Kidney glomerular epithelial cell (primary cell): ENCODE results near the gene DNAJC16.

Experiments
- DNase-seq: peaks from one replicate; lab custom pipeline; 2025; lab: John Stamatoyannopoulos, UW

Gene DNAJC16

DNA sequence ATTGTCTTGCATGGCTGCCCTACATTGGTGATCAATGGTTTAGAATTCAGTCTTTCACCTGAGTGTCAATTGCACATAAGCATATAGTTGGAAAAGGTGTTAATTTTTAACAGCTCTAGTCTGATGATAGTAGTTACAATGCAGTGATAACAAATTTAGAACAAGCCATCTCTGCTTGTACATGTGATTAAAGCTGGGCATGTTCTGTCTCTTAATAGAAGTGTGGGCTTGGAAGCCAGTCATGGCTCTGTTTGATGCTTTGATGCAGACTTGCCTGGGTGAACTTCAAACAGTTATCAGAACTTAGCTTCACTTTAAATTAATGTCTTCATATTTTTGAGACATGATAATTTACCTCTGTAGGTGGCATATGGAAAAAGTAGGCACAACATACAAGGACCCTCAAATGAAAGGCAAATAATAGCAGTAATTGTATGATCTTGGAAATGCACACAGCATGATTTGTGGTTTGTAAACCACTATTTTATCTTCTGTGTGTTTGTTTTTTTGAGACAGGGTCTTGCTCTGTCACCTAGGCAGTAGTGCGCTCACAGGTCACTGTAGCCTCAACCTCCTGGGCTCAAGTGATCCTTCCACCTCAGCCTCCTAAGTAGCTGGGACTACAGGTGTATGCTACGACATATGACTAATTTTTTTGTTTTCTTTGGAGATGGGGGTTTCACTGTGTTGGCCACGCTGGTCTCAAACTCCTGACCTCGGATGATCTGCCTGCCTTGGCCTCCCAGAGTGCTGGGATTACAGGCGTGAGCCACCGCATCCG is 94.4 kb downstream of the DNAJC16 start:
- no peak for DNase-seq

DNA sequence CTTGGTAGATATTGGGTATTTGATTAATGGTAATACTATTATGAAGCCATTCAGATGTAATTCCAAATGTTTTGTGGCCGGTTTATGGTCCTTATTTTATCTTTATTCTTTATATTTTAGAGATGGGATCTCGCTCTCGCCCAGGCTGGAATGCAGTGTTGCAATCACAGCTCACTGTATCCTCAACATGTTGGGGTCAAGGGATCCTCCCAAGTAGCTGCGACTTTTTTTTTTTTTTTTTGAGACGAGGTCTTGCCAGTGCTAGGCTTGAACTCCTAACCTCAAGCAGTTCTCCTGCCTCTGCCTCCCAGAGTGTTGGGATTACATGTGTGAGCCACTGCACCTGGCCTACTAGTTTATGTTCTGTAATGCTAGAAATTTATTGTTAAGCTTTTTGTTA is 95.3 kb downstream of the DNAJC16 start:
- DNase-seq, result no peak

DNA sequence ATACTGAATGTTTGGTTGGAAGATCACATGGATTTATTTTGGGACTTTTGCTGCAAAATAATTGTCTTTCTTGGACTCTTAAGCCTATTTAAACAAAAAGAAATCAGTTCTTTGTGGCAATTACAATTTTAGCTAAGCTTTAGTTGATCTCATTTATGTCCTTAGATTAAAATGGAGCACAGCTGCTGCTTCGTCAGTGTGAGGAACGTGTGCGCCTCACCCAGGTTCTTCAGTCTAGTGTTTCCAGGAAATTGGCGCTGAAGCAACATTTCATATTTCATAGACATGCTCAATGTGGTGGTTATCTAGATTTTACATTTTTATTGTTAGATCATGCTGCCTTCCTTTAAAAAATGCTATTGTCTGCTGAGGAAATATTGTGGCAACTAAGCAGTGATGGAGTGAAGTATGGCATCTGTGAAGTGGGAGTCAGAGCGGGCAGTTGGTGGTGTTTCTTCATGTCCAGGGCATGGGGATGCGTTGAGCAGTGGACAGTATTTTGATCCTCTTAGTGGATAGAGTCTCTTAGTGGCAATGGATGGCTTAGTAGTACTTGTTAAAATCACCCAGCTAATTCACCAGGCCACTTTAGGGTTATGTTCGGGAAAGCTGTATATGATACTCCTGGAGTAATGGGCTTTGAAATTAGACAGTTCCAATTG is 96.2 kb downstream of the DNAJC16 start:
- no peak for DNase-seq

DNA sequence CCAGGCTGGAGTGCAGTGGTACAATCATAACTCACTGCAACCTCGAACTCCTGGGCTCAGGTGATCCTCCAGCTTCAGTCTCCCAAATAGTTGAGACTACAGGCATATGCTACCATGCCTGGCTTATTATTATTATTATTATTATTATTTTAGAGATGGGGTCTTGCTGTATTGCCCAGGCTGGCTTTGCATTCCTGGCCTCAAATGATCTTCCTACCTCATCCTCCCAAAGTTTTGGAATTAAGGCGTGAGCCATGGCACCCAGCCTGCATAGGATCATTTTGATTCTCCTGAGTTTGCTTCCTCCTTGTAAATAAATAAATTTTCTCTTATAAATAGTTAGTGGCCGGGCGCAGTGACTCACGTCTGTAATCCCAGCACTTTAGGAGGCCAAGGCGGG is 96.8 kb downstream of the DNAJC16 start:
- DNase-seq, result no peak

DNA sequence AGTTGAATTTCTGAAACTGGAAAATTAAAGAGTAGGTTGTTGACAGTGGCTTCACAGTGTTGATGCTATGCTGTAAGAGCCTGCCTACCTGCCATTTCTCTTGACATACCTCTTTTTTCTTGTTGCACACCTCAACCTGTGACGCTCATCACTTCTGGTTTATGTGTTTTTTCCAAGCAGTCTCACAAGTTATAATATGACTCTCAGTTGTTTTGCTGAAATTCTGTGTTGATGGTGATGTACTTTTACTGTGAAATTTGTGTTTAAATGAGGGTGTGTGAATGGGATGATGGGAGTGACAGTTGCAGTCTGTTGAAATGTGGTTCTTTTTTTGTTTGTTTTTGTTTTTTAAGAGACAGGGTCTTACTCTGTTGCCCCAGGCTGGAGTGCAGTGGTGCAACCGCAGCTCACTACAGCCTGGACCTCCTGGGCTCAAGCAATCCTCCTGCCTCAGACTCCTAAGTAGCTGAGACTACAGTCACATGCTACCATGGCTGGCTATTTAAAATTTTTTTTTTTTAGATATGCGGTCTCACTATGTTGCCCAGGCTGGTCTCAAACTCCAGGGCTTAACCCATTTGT is 97.6 kb downstream of the DNAJC16 start:
- no peak for DNase-seq

DNA sequence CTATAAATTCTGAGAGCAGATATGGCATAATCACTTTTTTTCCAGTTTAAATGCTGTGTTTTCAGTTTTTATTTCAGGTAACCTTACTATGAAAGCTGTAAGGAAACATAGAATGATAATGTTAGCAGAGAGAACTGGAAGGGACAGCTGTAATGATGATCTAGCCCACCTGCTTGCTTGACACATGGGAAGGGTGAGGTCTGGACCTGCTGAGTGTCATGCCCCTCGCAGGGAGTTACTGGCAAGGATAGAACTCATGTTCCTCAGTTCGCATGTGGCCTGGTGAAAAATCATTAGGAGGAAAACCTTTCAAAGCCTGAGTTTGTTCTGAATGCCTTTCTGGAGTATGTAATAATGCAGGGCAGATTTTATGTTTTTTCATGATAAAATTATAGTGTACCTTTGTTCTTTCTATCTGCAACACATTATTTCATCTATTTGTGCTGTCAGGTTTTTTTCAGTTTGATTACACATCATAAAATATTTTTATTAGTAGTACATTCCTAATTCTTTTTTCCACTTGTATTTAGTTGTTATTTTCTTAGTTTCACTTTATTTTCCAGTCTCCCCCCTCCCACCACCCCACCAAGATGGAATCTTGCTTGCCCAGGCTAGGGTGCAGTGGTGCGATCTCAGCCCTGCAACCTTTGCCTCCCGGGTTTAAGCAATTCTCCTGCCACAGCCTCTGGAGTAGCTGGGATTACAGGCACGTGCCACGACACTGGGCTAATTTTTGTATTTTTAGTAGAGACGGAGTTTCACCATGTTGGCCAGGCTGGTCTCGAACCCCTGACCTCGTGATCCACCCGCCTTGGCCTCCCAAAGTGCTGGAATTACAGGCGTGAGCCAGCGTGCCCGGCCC is 98.6 kb downstream of the DNAJC16 start:
- no peak for DNase-seq
